Fibroblast of villous mesenchyme (primary cell): Measurements from ENCODE around the gene CSMD2. TPM values are rescaled to one million over a fixed set of nuclear protein-coding genes. Genes with fewer than 3 reads are reported as not detected.

ENCODE experiments used
- DNase-seq: peaks from one replicate; pipeline ENCODE4 v3.0.0-alpha.2; 2010; ENCODE audit warnings: low read depth
- H3K4me3 ChIP-seq: 2 replicates; pipeline ENCODE4 v1.5.1; 2011; ENCODE audit warnings: low read depth, mild to moderate bottlenecking, low read length
- total RNA-seq: library from RNA; depleted of rRNA; stranded (reverse); fragments of >200 nt; gene quantifications from 2 replicates; pipeline ENCODE4 v1.2.3, GENCODE V29; 2012
- TF ChIP-seq, protein P1 (sequence below): IDR thresholded peaks from 2 replicates; pipeline ENCODE4 v1.5.1; 2012; ENCODE audit warnings: low read depth, mild to moderate bottlenecking, low read length; ENCODE audit not compliant: insufficient read depth

The CSMD2 gene
- total RNA-seq, 1 donor: 3.0 TPM

DNA sequence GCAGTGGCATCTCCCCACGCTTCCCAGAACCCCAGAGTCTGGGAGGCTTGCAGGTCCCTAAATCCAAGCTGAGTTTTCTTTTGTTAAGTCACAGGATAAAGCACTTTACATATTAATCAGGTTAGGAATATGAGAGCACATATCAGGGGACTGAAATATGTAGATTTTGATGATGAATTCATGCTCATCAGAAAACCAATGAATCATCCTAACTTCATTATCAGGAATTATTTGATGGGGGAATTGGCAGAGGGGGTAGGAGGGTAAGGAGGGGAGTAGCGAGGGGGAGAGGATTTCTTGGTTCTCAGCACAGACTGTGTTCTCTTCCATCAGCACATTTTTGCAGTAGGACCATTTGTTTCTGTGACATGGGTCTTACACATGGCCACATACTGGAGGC is 269.1 kb downstream of the CSMD2 start:
- TF ChIP-seq, protein P1, sequence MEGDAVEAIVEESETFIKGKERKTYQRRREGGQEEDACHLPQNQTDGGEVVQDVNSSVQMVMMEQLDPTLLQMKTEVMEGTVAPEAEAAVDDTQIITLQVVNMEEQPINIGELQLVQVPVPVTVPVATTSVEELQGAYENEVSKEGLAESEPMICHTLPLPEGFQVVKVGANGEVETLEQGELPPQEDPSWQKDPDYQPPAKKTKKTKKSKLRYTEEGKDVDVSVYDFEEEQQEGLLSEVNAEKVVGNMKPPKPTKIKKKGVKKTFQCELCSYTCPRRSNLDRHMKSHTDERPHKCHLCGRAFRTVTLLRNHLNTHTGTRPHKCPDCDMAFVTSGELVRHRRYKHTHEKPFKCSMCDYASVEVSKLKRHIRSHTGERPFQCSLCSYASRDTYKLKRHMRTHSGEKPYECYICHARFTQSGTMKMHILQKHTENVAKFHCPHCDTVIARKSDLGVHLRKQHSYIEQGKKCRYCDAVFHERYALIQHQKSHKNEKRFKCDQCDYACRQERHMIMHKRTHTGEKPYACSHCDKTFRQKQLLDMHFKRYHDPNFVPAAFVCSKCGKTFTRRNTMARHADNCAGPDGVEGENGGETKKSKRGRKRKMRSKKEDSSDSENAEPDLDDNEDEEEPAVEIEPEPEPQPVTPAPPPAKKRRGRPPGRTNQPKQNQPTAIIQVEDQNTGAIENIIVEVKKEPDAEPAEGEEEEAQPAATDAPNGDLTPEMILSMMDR: no peak
- no peak overlapping the region for H3K4me3 ChIP-seq

DNA sequence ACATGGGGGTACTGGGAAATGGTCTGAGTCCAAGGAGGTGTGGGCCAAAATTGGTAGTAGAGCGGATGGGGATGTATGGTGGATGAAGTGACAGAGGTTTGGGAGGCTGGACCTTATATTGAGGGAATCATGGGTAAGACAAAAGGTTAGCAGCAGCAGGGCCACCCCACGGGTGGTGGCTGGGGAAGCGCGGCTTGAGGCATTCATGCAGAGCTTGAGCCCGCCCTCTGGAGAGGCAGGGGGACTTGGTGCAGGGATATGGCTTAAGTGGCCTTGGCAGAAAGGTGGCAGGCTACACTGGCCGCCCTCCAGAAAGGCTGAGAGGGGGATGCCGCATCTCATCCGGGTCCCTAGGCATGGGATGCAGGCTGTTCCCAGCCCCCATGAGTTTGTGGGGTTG is 269.6 kb downstream of the CSMD2 start:
- no peak for DNase-seq
- no peak overlapping the region for H3K4me3 ChIP-seq
- TF ChIP-seq, protein P1: no peak

More for the DNA sequence above, 269.1 kb downstream of the CSMD2 start:
- DNase-seq: no peak

DNA sequence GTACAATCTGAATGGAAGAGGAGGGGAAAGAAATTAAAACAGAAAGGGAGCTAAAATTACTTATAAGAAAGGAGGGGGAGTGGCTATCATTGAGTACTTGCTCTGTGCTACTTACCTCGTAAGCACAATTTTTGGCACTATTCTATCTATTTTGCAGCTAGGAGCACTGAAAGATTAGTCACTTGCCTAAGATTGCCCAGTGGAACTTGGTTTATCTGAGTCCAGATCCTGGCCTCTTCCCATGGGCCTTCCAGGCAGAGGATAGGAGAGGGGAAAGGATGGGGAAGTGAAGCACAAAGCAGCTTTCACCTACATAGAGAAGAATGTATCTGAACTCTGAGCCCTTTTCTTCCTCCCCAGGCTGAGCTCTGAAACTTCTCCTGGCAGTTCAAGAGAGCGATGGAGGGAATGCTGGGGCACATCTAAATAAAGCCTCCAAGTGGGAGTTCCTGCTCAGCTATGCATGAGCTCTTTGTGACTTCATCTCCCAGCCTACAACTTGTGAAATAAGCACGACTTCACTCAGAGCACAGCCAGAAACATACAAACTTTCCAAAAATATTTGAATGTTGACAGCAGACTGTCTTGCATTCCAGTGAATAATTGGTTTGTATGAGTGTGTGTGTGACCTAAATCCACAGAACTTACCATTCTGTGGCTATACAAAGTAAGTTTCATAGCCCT is 271.7 kb downstream of the CSMD2 start:
- peak; percentile 38 for DNase-seq
- H3K4me3 ChIP-seq: no peak overlapping the region
- TF ChIP-seq, protein P1: no peak

DNA sequence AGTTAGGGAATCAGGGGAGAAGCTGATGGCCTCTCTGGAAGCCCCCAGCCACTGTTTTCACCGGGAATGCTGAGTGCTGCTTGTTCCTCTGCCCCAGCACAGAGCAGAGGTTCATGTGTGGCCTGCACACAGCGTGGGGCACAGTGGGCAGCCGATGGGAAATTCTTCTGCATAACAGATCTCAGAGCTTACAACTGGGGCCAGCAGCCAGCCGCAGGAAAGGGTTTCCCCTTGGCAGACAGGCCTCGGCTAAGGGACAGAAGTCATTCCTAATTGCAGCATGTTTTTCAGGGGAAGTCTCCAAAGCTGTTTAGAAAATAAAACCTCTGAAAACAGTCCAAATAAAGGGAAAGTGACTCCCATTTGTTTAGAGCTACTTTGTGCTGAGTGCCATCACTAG is 278.5 kb downstream of the CSMD2 start:
- TF ChIP-seq, protein P1: no peak
- no peak for DNase-seq
- no peak overlapping the region for H3K4me3 ChIP-seq

DNA sequence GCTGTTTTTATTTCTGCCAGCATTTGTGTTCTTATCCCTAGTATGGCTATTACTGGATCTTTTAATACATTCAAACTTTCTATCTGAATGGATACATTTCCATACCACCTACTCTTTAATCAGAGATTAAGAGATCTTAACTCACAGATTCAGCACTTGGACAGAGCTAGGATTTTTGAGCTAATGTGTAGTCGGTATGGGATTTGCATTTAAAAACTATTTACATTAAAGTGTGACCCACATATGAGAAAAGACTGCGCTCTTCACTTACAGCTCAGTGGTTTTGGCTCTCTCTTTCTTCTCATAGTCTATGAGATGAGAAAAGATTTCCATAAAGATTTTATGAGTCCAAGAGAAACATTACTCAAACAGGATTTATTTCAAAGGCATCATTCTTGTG is 284.7 kb downstream of the CSMD2 start:
- TF ChIP-seq, protein P1: no peak
- no peak overlapping the region for H3K4me3 ChIP-seq
- DNase-seq: no peak

DNA sequence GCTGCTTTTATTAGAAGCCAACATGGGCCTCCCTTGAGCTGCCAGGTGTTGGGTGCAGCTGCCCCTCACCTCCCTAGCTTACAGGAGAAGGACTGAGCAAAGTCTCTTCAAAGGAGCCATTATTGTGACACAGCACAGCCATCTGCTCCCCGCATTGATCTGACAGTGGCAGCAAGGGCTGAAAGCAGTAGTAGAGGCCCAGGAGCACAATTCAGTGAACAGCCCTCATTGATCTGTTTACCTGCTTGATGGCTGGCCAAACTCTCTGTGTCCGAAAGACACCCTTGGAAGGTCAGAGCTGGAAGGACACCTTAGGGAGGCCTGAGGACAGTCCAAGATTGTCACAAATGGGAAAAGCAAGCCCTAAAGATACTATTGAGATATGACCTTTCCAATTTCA is 286.6 kb downstream of the CSMD2 start:
- TF ChIP-seq, protein P1: no peak
- H3K4me3 ChIP-seq: no peak overlapping the region
- no peak for DNase-seq
